Fibroblast of pulmonary artery (primary cell): ENCODE results near the gene TPRKB.
A peak's percentile ranks its signal among the peaks of the same experiment; 100 is the strongest.
"Not testable (repeated sequence)": the region's sequence is repeated elsewhere in the genome, so short reads cannot be mapped to it uniquely, and the experiment has no call there.

Experiments
- DNase-seq: peaks from one replicate; pipeline ENCODE4 v3.0.0-alpha.2; 2010; ENCODE audit warnings: low read depth
- H3K4me3 ChIP-seq: replicated peaks from 2 replicates; pipeline ENCODE4 v1.5.1; 2011; ENCODE audit warnings: low read depth, mild to moderate bottlenecking, control low read depth, low read length, moderate library complexity
- CTCF ChIP-seq: IDR thresholded peaks from 2 replicates; pipeline ENCODE4 v1.5.1; 2011; ENCODE audit warnings: mild to moderate bottlenecking, control low read depth, low read length, inconsistent platforms; ENCODE audit errors: missing control alignments

Gene TPRKB

GRCh38 chr2:73704285-73704684, 32.9 kb downstream of the TPRKB start:
- DNase-seq = no peak
- H3K4me3 ChIP-seq = no peak overlapping the region
- TF ChIP-seq CTCF = no peak

- DNase-seq = no peak
Measured at GRCh38 chr2:73703675-73704074, 33.5 kb downstream of the TPRKB start.

GRCh38 chr2:73702852-73703493, 34.2 kb downstream of the TPRKB start:
- DNase-seq = peak; percentile 61
- not testable (repeated sequence) for H3K4me3 ChIP-seq

More at GRCh38 chr2:73703675-73704074, 33.5 kb downstream of the TPRKB start:
- no peak overlapping the region for H3K4me3 ChIP-seq
- TF ChIP-seq CTCF = no peak

GRCh38 chr2:73701968-73702665, 35.0 kb downstream of the TPRKB start:
- DNase-seq = no peak
- no peak overlapping the region for H3K4me3 ChIP-seq
- no peak for TF ChIP-seq CTCF

GRCh38 chr2:73701448-73701765, 35.7 kb downstream of the TPRKB start:
- H3K4me3 ChIP-seq, DNase-seq: not testable (repeated sequence)

GRCh38 chr2:73700661-73701447, 36.3 kb downstream of the TPRKB start:
- no peak for TF ChIP-seq CTCF
- no peak for DNase-seq
- no peak overlapping the region for H3K4me3 ChIP-seq

GRCh38 chr2:73700131-73700611, 37.0 kb downstream of the TPRKB start:
- no peak overlapping the region for H3K4me3 ChIP-seq
- no peak for DNase-seq
- TF ChIP-seq CTCF = no peak

- DNase-seq = no peak
- H3K4me3 ChIP-seq = no peak overlapping the region
- TF ChIP-seq CTCF = no peak
Measured at GRCh38 chr2:73699437-73699836, 37.7 kb downstream of the TPRKB start.
